Right lobe of liver (tissue), 6 donors: ENCODE data around the gene HABP4. TPM values are rescaled to one million over a fixed set of nuclear protein-coding genes. Genes with fewer than 3 reads are reported as not detected.
"Not testable (repeated sequence)": the region's sequence is repeated elsewhere in the genome, so short reads cannot be mapped to it uniquely, and the experiment has no call there.

ENCODE experiments used
- ATAC-seq, 4 donors: fragments of 200-7000 bp; cut with Tn5 transposase; one replicate each; pipeline ENCODE4 v1.9.1; 2020; ENCODE audit warnings: mild to moderate bottlenecking in 4 of 4, moderate library complexity in 4 of 4
- DNase-seq, 3 donors: peaks; one replicate each; pipeline ENCODE4 v3.0.0-alpha.2; 2020
- H3K27ac ChIP-seq, 3 donors: fragments of 200-600 bp; one replicate each; pipeline ENCODE4 v1.8.0; 2022
- H3K27me3 ChIP-seq, 2 donors: fragments of 200-600 bp; one replicate each; pipeline ENCODE4 v1.8.0; 2022
- H3K36me3 ChIP-seq, 4 donors: fragments of 200-600 bp; sonication (generic) in 1 of 4; one replicate each; pipeline versions ENCODE4 v1.5.1 to v1.8.0; 2017 to 2022; ENCODE audit warnings: control low read depth in 1 of 4
- H3K4me1 ChIP-seq, 4 donors: fragments of 200-600 bp; sonication (generic) in 1 of 4; one replicate each; pipeline versions ENCODE4 v1.5.1 to v1.8.0; 2017 to 2022; ENCODE audit warnings: control low read depth in 1 of 4
- H3K4me3 ChIP-seq, 3 donors: fragments of 200-600 bp; one replicate each; pipeline ENCODE4 v1.8.0; 2022
- H3K9me3 ChIP-seq, 4 donors: fragments of 200-600 bp; sonication (generic) in 1 of 4; one replicate each; pipeline versions ENCODE4 v1.5.1 to v1.8.0; 2017 to 2022; ENCODE audit warnings: control low read depth in 1 of 4
- CTCF ChIP-seq, 4 donors: fragments of 200-600 bp in 3 of 4; fragments of 450-650 bp in 1 of 4; IDR thresholded peaks; one replicate each; pipeline versions ENCODE4 v1.5.1 to v1.8.0; 2016 to 2022; ENCODE audit warnings: antibody characterized with exemption in 4 of 4, mild to moderate bottlenecking in 2 of 4
- POLR2A ChIP-seq: fragments of 450-650 bp; IDR thresholded peaks from one replicate; pipeline ENCODE4 v1.6.1; 2017; ENCODE audit warnings: antibody characterized with exemption, mild to moderate bottlenecking
- WGBS: methylation state at CpG from one replicate; pipeline ENCODE4 v1.1.6; 2018; ENCODE audit warnings: low coverage, low lambda C conversion rate; ENCODE audit not compliant: insufficient coverage; ENCODE audit errors: missing lambda C conversion rate; 5-methylcytosine and 5-hydroxymethylcytosine counted together
- intact Hi-C, 2 donors: fragments of 100-400 bp; cut with DNase I; formaldehyde crosslinking; loops; one replicate each; pipeline versions ENCODE4 v1.11.2 to v1.14.1; 2022
- total RNA-seq, 6 experiments: library from RNA; depleted of rRNA in 2 of 6; stranded (reverse); fragments of >200 nt in 2 of 6; fragmentation: NEBNext Ultra II Directional in 3 of 6; extraction: Animal tissue kit (Norgen Biotek cat#: 25700) in 3 of 6; gene quantifications; one replicate each; pipeline versions ENCODE4 v1.1.0 to v1.2.4, GENCODE V29; 2016 to 2023
- donor health status: DM: no; HTN: yes; CAD: no.
- donor health status: DM: no; HTN: no; CAD: no.
- donor health status: DM: no; HTN: no; CAD: no.
- donor health status: DM: no; HTN: yes; CAD: no.
- donor health status: DM: no; HTN: yes; CAD: no.

The HABP4 gene
- total RNA-seq, 6 experiments from 2014 or later = 1.4 to 6.2 (median 4.7) TPM

- Histone ChIP-seq H3K36me3 (no peaks in the 10 kb centered on the region), H3K9me3 (no peaks in the 10 kb centered on the region), H3K27ac (no peak overlapping the region), H3K4me1 (no peaks in the 10 kb centered on the region), H3K27me3 (no peaks in the 10 kb centered on the region), H3K4me3 (no peak overlapping the region)
- 94% methylated on average over 5 of the region's 14 CpGs for WGBS
- TF ChIP-seq POLR2A (no peak), CTCF (IDR thresholded peaks at IDR 0.05) (no peak)
- intact Hi-C loops = no loop called here
- ATAC-seq (no peak), DNase-seq (no peak)
These were observed 51.0 kb downstream of the HABP4 start for GRCh38 chr9:96500696-96501632.

GRCh38 chr9:96501633-96502538 is 51.9 kb downstream of the HABP4 start:
- intact Hi-C loops = no loop called here
- Histone ChIP-seq H3K4me1 (no peaks in the 10 kb centered on the region), H3K9me3 (no peaks in the 10 kb centered on the region), H3K27me3 (no peaks in the 10 kb centered on the region), H3K36me3 (no peaks in the 10 kb centered on the region), H3K4me3 (no peak overlapping the region), H3K27ac (no peak overlapping the region)
- WGBS = 94% methylated on average over 14 of the region's 15 CpGs
- no peak for TF ChIP-seq POLR2A
- TF ChIP-seq CTCF (IDR thresholded peaks at IDR 0.05) = no peak
- no peak for ATAC-seq
- DNase-seq = no peak

- Histone ChIP-seq H3K4me1 (no peaks in the 10 kb centered on the region), H3K4me3 (no peak overlapping the region), H3K27ac (no peak overlapping the region), H3K9me3 (no peaks in the 10 kb centered on the region), H3K36me3 (no peaks in the 10 kb centered on the region), H3K27me3 (no peaks in the 10 kb centered on the region)
- 91% methylated on average over 6 of the region's 6 CpGs for WGBS
- TF ChIP-seq CTCF (IDR thresholded peaks at IDR 0.05) (no peak), POLR2A (no peak)
- intact Hi-C loops = no loop called here
- DNase-seq (no peak), ATAC-seq (no peak)
These were observed 52.8 kb downstream of the HABP4 start for GRCh38 chr9:96502539-96503373.

GRCh38 chr9:96503374-96503748 is 53.4 kb downstream of the HABP4 start:
- H3K4me1 ChIP-seq, H3K9me3 ChIP-seq, H3K27ac ChIP-seq, ATAC-seq, H3K27me3 ChIP-seq, intact Hi-C loops, H3K36me3 ChIP-seq, H3K4me3 ChIP-seq, DNase-seq: not testable (repeated sequence)
